ENCODE measurements around the gene SMIM38.

SMIM38 gene

GRCh38 chr11:69155302-69156234, at the start of gene SMIM38:
TSS of gene SMIM38 (plus strand) at chr11:69155935. CDS start at chr11:69157847, 1,912 bp downstream.
- DNase-seq, result no peak

GRCh38 chr11:69106031-69106811, 49.5 kb upstream of the SMIM38 start:
- DNase-seq, result no peak

GRCh38 chr11:69107413-69107812, 48.3 kb upstream of the SMIM38 start:
- DNase-seq, result no peak

- DNase-seq, result no peak
Observed at GRCh38 chr11:69108030-69108429, 47.7 kb upstream of the SMIM38 start.

- no peak for DNase-seq
Observed at GRCh38 chr11:69108559-69108958, 47.2 kb upstream of the SMIM38 start.

- no peak for DNase-seq
Observed at GRCh38 chr11:69109101-69109500, 46.6 kb upstream of the SMIM38 start.

- no peak for DNase-seq
Observed at GRCh38 chr11:69110451-69110850, 45.3 kb upstream of the SMIM38 start.

- no peak for DNase-seq
Observed at GRCh38 chr11:69111624-69112542, 43.9 kb upstream of the SMIM38 start.

- no peak for DNase-seq
Observed at GRCh38 chr11:69113226-69113625, 42.5 kb upstream of the SMIM38 start.

- no peak for DNase-seq
Observed at GRCh38 chr11:69113646-69114340, 41.9 kb upstream of the SMIM38 start.

GRCh38 chr11:69114362-69114761, 41.4 kb upstream of the SMIM38 start:
- DNase-seq, result no peak

- DNase-seq, result no peak
Observed at GRCh38 chr11:69114811-69115523, 40.8 kb upstream of the SMIM38 start.

GRCh38 chr11:69115586-69116560, 39.9 kb upstream of the SMIM38 start:
- no peak for DNase-seq

- no peak for DNase-seq
Observed at GRCh38 chr11:69116671-69117070, 39.1 kb upstream of the SMIM38 start.

- DNase-seq, result no peak
Observed at GRCh38 chr11:69119190-69119589, 36.5 kb upstream of the SMIM38 start.

- DNase-seq, result no peak
Observed at GRCh38 chr11:69120096-69120875, 35.4 kb upstream of the SMIM38 start.

- DNase-seq, result no peak
Observed at GRCh38 chr11:69121021-69121420, 34.7 kb upstream of the SMIM38 start.

- no peak for DNase-seq
Observed at GRCh38 chr11:69121621-69122325, 34.0 kb upstream of the SMIM38 start.

- DNase-seq, result no peak
Observed at GRCh38 chr11:69122326-69122629, 33.5 kb upstream of the SMIM38 start.

Data from inflammatory macrophage treated with lipopolysaccharide for 1 hour (primary cell).